ENCODE results near the gene ELAVL4.

Gene ELAVL4

GRCh38 chr1:50236656-50237055, 127.9 kb downstream of the ELAVL4 start:
- H2AFZ ChIP-seq (ENCODE audit: insufficient read depth, low read length, poor library complexity): no peak overlapping the region
- WGBS (ENCODE audit: extremely low coverage, insufficient coverage, insufficient read length): no CpG with 5 or more reads among the region's 3 CpGs
- H2BK120ac ChIP-seq (ENCODE audit: insufficient read depth, low read length, poor library complexity): no peak overlapping the region
- no peak overlapping the region for H3K4me2 ChIP-seq (ENCODE audit: low read length)
- H3K14ac ChIP-seq (ENCODE audit: low read length): no peak overlapping the region
- H3K9me3 ChIP-seq (ENCODE audit: insufficient read depth, low read depth, low read length): peaks cover 11% of the 10 kb centered on the region
- H3K18ac ChIP-seq (ENCODE audit: low read length): no peak overlapping the region
- H3K4ac ChIP-seq (ENCODE audit: low read depth, low read length): no peak overlapping the region
- H3K23ac ChIP-seq (ENCODE audit: low read length): no peak overlapping the region
- no peak overlapping the region for H2AK5ac ChIP-seq (ENCODE audit: low read length)
- peak overlapping the region; percentile 48 for H3K9ac ChIP-seq (ENCODE audit: low read length)
- no peak overlapping the region for H4K12ac ChIP-seq (ENCODE audit: low read depth, low read length)
- no peaks in the 10 kb centered on the region for H3K4me1 ChIP-seq (ENCODE audit: control insufficient read depth in 1 of 2, insufficient read depth in 2 of 2, low read length in 2 of 2)
- H4K91ac ChIP-seq (ENCODE audit: low read depth, low read length): no peak overlapping the region
- H3K27me3 ChIP-seq (ENCODE audit: insufficient read depth, low read length): no peaks in the 10 kb centered on the region
- H4K8ac ChIP-seq (ENCODE audit: low read depth, low read length): no peak overlapping the region
- DNase-seq: no peak
- no peak overlapping the region for H3K4me3 ChIP-seq (ENCODE audit: low read depth, low read length)
- no peaks in the 10 kb centered on the region for H3K36me3 ChIP-seq (ENCODE audit: control insufficient read depth in 1 of 2, insufficient read depth in 2 of 2, low read length in 2 of 2)
- no peak overlapping the region for H2BK5ac ChIP-seq (ENCODE audit: low read depth, low read length, poor library complexity)
- no peak overlapping the region for H3K27ac ChIP-seq (ENCODE audit: low read depth, low read length)
- H2BK12ac ChIP-seq (ENCODE audit: low read length): no peak overlapping the region
- no peaks in the 10 kb centered on the region for H3K79me2 ChIP-seq (ENCODE audit: control insufficient read depth, insufficient read depth, low read length, poor library complexity)
- no peaks in the 10 kb centered on the region for H3K79me1 ChIP-seq (ENCODE audit: low read length)

GRCh38 chr1:50237056-50237455, 128.3 kb downstream of the ELAVL4 start:
- H2AK5ac ChIP-seq (ENCODE audit: low read length): no peak overlapping the region
- H3K27ac ChIP-seq (ENCODE audit: low read depth, low read length): no peak overlapping the region
- no peak overlapping the region for H3K4me3 ChIP-seq (ENCODE audit: low read depth, low read length)
- no peak overlapping the region for H2BK12ac ChIP-seq (ENCODE audit: low read length)
- H4K8ac ChIP-seq (ENCODE audit: low read depth, low read length): no peak overlapping the region
- no peak overlapping the region for H2BK5ac ChIP-seq (ENCODE audit: low read depth, low read length, poor library complexity)
- no peaks in the 10 kb centered on the region for H3K79me2 ChIP-seq (ENCODE audit: control insufficient read depth, insufficient read depth, low read length, poor library complexity)
- no peak overlapping the region for H3K4me2 ChIP-seq (ENCODE audit: low read length)
- no CpG with 5 or more reads among the region's 6 CpGs for WGBS (ENCODE audit: extremely low coverage, insufficient coverage, insufficient read length)
- no peak for DNase-seq
- H2AFZ ChIP-seq (ENCODE audit: insufficient read depth, low read length, poor library complexity): no peak overlapping the region
- no peak overlapping the region for H3K18ac ChIP-seq (ENCODE audit: low read length)
- no peaks in the 10 kb centered on the region for H3K36me3 ChIP-seq (ENCODE audit: control insufficient read depth in 1 of 2, insufficient read depth in 2 of 2, low read length in 2 of 2)
- H4K12ac ChIP-seq (ENCODE audit: low read depth, low read length): no peak overlapping the region
- no peak overlapping the region for H3K4ac ChIP-seq (ENCODE audit: low read depth, low read length)
- H3K79me1 ChIP-seq (ENCODE audit: low read length): no peaks in the 10 kb centered on the region
- H3K4me1 ChIP-seq (ENCODE audit: control insufficient read depth in 1 of 2, insufficient read depth in 2 of 2, low read length in 2 of 2): no peaks in the 10 kb centered on the region
- H2BK120ac ChIP-seq (ENCODE audit: insufficient read depth, low read length, poor library complexity): no peak overlapping the region
- no peak overlapping the region for H3K23ac ChIP-seq (ENCODE audit: low read length)
- no peak overlapping the region for H4K91ac ChIP-seq (ENCODE audit: low read depth, low read length)
- H3K27me3 ChIP-seq (ENCODE audit: insufficient read depth, low read length): no peaks in the 10 kb centered on the region
- peaks cover 11% of the 10 kb centered on the region for H3K9me3 ChIP-seq (ENCODE audit: insufficient read depth, low read depth, low read length)
- no peak overlapping the region for H3K9ac ChIP-seq (ENCODE audit: low read length)
- no peak overlapping the region for H3K14ac ChIP-seq (ENCODE audit: low read length)

GRCh38 chr1:50243939-50244338, 135.2 kb downstream of the ELAVL4 start:
- Histone ChIP-seq H3K4me1 (ENCODE audit: control insufficient read depth in 1 of 2, insufficient read depth in 2 of 2, low read length in 2 of 2) (no peaks in the 10 kb centered on the region), H4K12ac (ENCODE audit: low read depth, low read length) (no peak overlapping the region), H3K14ac (ENCODE audit: low read length) (no peak overlapping the region), H4K91ac (ENCODE audit: low read depth, low read length) (no peak overlapping the region), H3K9ac (ENCODE audit: low read length) (no peak overlapping the region), H2AFZ (ENCODE audit: insufficient read depth, low read length, poor library complexity) (no peak overlapping the region), H3K4me3 (ENCODE audit: low read depth, low read length) (no peak overlapping the region), H3K36me3 (ENCODE audit: control insufficient read depth in 1 of 2, insufficient read depth in 2 of 2, low read length in 2 of 2) (no peaks in the 10 kb centered on the region), H4K8ac (ENCODE audit: low read depth, low read length) (no peak overlapping the region), H3K9me3 (ENCODE audit: insufficient read depth, low read depth, low read length) (no peaks in the 10 kb centered on the region), H2BK120ac (ENCODE audit: insufficient read depth, low read length, poor library complexity) (no peak overlapping the region), H3K27me3 (ENCODE audit: insufficient read depth, low read length) (peaks cover under 1% of the 10 kb centered on the region), H3K23ac (ENCODE audit: low read length) (no peak overlapping the region), H2BK5ac (ENCODE audit: low read depth, low read length, poor library complexity) (no peak overlapping the region), H3K4me2 (ENCODE audit: low read length) (no peak overlapping the region), H3K27ac (ENCODE audit: low read depth, low read length) (no peak overlapping the region), H3K79me1 (ENCODE audit: low read length) (no peaks in the 10 kb centered on the region), H3K4ac (ENCODE audit: low read depth, low read length) (no peak overlapping the region), H3K18ac (ENCODE audit: low read length) (no peak overlapping the region), H2BK12ac (ENCODE audit: low read length) (no peak overlapping the region), H3K79me2 (ENCODE audit: control insufficient read depth, insufficient read depth, low read length, poor library complexity) (no peaks in the 10 kb centered on the region), H2AK5ac (ENCODE audit: low read length) (no peak overlapping the region)
- WGBS (ENCODE audit: extremely low coverage, insufficient coverage, insufficient read length): no CpG with 5 or more reads among the region's 5 CpGs
- no peak for DNase-seq

GRCh38 chr1:50246869-50247268, 138.1 kb downstream of the ELAVL4 start:
- Histone ChIP-seq H4K12ac (ENCODE audit: low read depth, low read length) (no peak overlapping the region), H4K91ac (ENCODE audit: low read depth, low read length) (no peak overlapping the region), H3K79me2 (ENCODE audit: control insufficient read depth, insufficient read depth, low read length, poor library complexity) (no peaks in the 10 kb centered on the region), H3K18ac (ENCODE audit: low read length) (no peak overlapping the region), H2BK12ac (ENCODE audit: low read length) (no peak overlapping the region), H3K9ac (ENCODE audit: low read length) (no peak overlapping the region), H2BK5ac (ENCODE audit: low read depth, low read length, poor library complexity) (no peak overlapping the region), H3K4me2 (ENCODE audit: low read length) (no peak overlapping the region), H3K4ac (ENCODE audit: low read depth, low read length) (no peak overlapping the region), H3K4me3 (ENCODE audit: low read depth, low read length) (no peak overlapping the region), H3K27me3 (ENCODE audit: insufficient read depth, low read length) (peaks cover 2% of the 10 kb centered on the region), H3K9me3 (ENCODE audit: insufficient read depth, low read depth, low read length) (no peaks in the 10 kb centered on the region), H2AK5ac (ENCODE audit: low read length) (no peak overlapping the region), H4K8ac (ENCODE audit: low read depth, low read length) (no peak overlapping the region), H2BK120ac (ENCODE audit: insufficient read depth, low read length, poor library complexity) (no peak overlapping the region), H3K4me1 (ENCODE audit: control insufficient read depth in 1 of 2, insufficient read depth in 2 of 2, low read length in 2 of 2) (no peaks in the 10 kb centered on the region), H2AFZ (ENCODE audit: insufficient read depth, low read length, poor library complexity) (no peak overlapping the region), H3K27ac (ENCODE audit: low read depth, low read length) (no peak overlapping the region), H3K79me1 (ENCODE audit: low read length) (no peaks in the 10 kb centered on the region), H3K23ac (ENCODE audit: low read length) (no peak overlapping the region), H3K14ac (ENCODE audit: low read length) (no peak overlapping the region), H3K36me3 (ENCODE audit: control insufficient read depth in 1 of 2, insufficient read depth in 2 of 2, low read length in 2 of 2) (no peaks in the 10 kb centered on the region)
- no peak for DNase-seq
- WGBS (ENCODE audit: extremely low coverage, insufficient coverage, insufficient read length): no CpG with 5 or more reads among the region's 1 CpG

Measured in trophoblast cell (in vitro differentiated cells and primary cell).